K562 (cell line): Measurements from ENCODE around the gene MAP1LC3A. TPM values are rescaled to one million over a fixed set of nuclear protein-coding genes. Genes with fewer than 3 reads are reported as not detected.

Experiments
- ATAC-seq: fragments of 200-7000 bp; cut with Tn5 transposase; 3 replicates; pipeline ENCODE4 v1.9.1; 2020; ENCODE audit warnings: moderate library complexity
- BruUV-seq: library from RNA; stranded (reverse); fragments of 400-500 nt; replicated peaks from 2 replicates; lab custom pipeline; 2021; lab: Mats Ljungman, UMichigan
- CTCF ChIA-PET: fragments of 300-600 bp; formaldehyde crosslinking; extraction: SDS; loops from one replicate; lab custom pipeline; 2021; ENCODE audit warnings: low intra/inter-chr PET ratio; lab: Yijun Ruan, JAX
- POLR2A ChIA-PET: fragments of 300-600, 350-650 bp; sonication (Branson Sonifier 250); formaldehyde crosslinking; extraction: SDS; loops from one replicate; lab custom pipeline; 2021; ENCODE audit warnings: antibody characterized with exemption, inconsistent platforms; lab: Yijun Ruan, JAX
- DNase-seq, 4 experiments: peaks; one replicate each; pipeline versions ENCODE4 v3.0.0 to v3.0.0-alpha.2; 2011 to 2018; ENCODE audit warnings: low spot score in 3 of 4, mixed read lengths in 3 of 4; ENCODE audit errors: extremely low read depth in 1 of 4
- FAIRE-seq: peaks from 2 replicates; lab custom pipeline; 2011; peaks lifted over from hg19 to GRCh38; lab: Jason Lieb, UNC
- H2AFZ ChIP-seq: 2 replicates; pipeline ENCODE4 v1.6.0; 2011; ENCODE audit warnings: low read depth, low read length, control low read depth, inconsistent platforms
- H3K27ac ChIP-seq: fragments of 200-600 bp; 3 replicates; pipeline ENCODE4 v1.8.0; 2011; ENCODE audit warnings: low read depth, mild to moderate bottlenecking, control low read depth, inconsistent platforms, low read length, moderate library complexity, mixed read lengths; ENCODE audit errors: extremely low read depth
- H3K27me3 ChIP-seq, 2 experiments: fragments of 300-600 bp in 1 of 2; 2 replicates in 1 of 2; 3 replicates in 1 of 2; pipeline versions ENCODE4 v1.6.0 to v1.8.0; 2011; ENCODE audit warnings: inconsistent platforms in 2 of 2, low read length in 2 of 2, mild to moderate bottlenecking in 1 of 2, mixed read lengths in 1 of 2, moderate library complexity in 1 of 2; ENCODE audit not compliant: control insufficient read depth in 2 of 2, insufficient read depth in 2 of 2
- H3K36me3 ChIP-seq: fragments of 300-600 bp; 3 replicates; pipeline ENCODE4 v1.8.0; 2011; ENCODE audit warnings: mild to moderate bottlenecking, low read length, inconsistent platforms; ENCODE audit not compliant: control insufficient read depth, insufficient read depth
- H3K4me1 ChIP-seq, 2 experiments: fragments of 200-600 bp in 1 of 2; replicated peaks in 1 of 2; 2 replicates in 1 of 2; 3 replicates in 1 of 2; pipeline versions ENCODE4 v1.5.1 to v1.8.0; 2011; ENCODE audit warnings: inconsistent platforms in 2 of 2, low read length in 2 of 2, mild to moderate bottlenecking in 1 of 2, mixed read lengths in 1 of 2, moderate library complexity in 1 of 2; ENCODE audit not compliant: control insufficient read depth in 2 of 2, insufficient read depth in 2 of 2
- H3K4me2 ChIP-seq: 2 replicates; pipeline ENCODE4 v1.6.1; 2011; ENCODE audit warnings: low read length, control low read depth, inconsistent platforms, mixed read lengths; ENCODE audit not compliant: insufficient read depth
- H3K4me3 ChIP-seq: fragments of 200-600 bp; sonication (generic), shearing (Covaris generic); 2 replicates; pipeline ENCODE4 v1.5.1; 2016; ENCODE audit warnings: control low read depth, inconsistent platforms
- H3K79me2 ChIP-seq: fragments of 200-600 bp; 3 replicates; pipeline ENCODE4 v1.8.0; 2011; ENCODE audit warnings: low read length, inconsistent platforms; ENCODE audit not compliant: control insufficient read depth, insufficient read depth
- H3K9ac ChIP-seq, 2 experiments: 2 replicates each; pipeline versions ENCODE4 v1.6.0 to v1.6.1; 2011; ENCODE audit warnings: low read depth in 2 of 2, low read length in 2 of 2, control low read depth in 1 of 2, inconsistent platforms in 1 of 2, mild to moderate bottlenecking in 1 of 2, mixed read lengths in 1 of 2; ENCODE audit not compliant: insufficient read depth in 1 of 2
- H3K9me1 ChIP-seq: one replicate; pipeline ENCODE4 v1.6.0; 2011; ENCODE audit warnings: inconsistent platforms, mild to moderate bottlenecking, low read length, moderate library complexity; ENCODE audit not compliant: control insufficient read depth, insufficient read depth
- H3K9me3 ChIP-seq: replicated peaks from 2 replicates; pipeline ENCODE4 v1.5.1; 2011; ENCODE audit warnings: low read depth, low read length, inconsistent platforms; ENCODE audit not compliant: control insufficient read depth, insufficient read depth
- H4K20me1 ChIP-seq: replicated peaks from 2 replicates; pipeline ENCODE4 v1.6.1; 2011; ENCODE audit warnings: low read length, inconsistent platforms, mixed read lengths; ENCODE audit not compliant: control insufficient read depth, insufficient read depth
- CBX8 ChIP-seq: fragments of 200-600 bp; sonication (generic); IDR thresholded peaks from 2 replicates; pipeline ENCODE4 v1.6.1; 2012; ENCODE audit warnings: borderline replicate concordance, mixed run types, low read depth, mild to moderate bottlenecking, moderate library complexity, mixed read lengths, low read length, control low read depth, inconsistent platforms; ENCODE audit not compliant: poor library complexity, severe bottlenecking; ENCODE audit errors: extremely low read depth
- NFIX ChIP-seq: fragments of 250-450 bp; sonication (Bioruptor Pico); IDR thresholded peaks from 2 replicates; pipeline ENCODE4 v1.4.0; 2020; ENCODE audit warnings: low read depth, mild to moderate bottlenecking, moderate library complexity
- POLR2AphosphoS5 ChIP-seq: IDR thresholded peaks from 2 replicates; pipeline ENCODE4 v1.6.1; 2011; ENCODE audit warnings: mild to moderate bottlenecking, low read depth, low read length, moderate library complexity; ENCODE audit not compliant: control insufficient read depth, insufficient read depth
- SMAD4 ChIP-seq: fragments of 250-450 bp; sonication (Bioruptor Pico); conservative IDR thresholded peaks from 2 replicates; pipeline ENCODE4 v1.8.0; 2021; ENCODE audit warnings: inconsistent platforms, mild to moderate bottlenecking, moderate library complexity
- SMARCA5 ChIP-seq: fragments of 450-650 bp; IDR thresholded peaks from 2 replicates; pipeline ENCODE4 v1.6.1; 2016
- ZNF408 ChIP-seq: fragments of 250-450 bp; sonication (Bioruptor Pico); IDR thresholded peaks from 2 replicates; pipeline ENCODE4 v1.4.0; 2020; ENCODE audit warnings: low read depth, mild to moderate bottlenecking, moderate library complexity
- WGBS: fragments of 100-300 bp; shearing (Covaris generic); methylation state at CpG from one replicate; pipeline ENCODE4 v1.1.6; 2016; ENCODE audit warnings: low coverage, mixed read lengths; ENCODE audit not compliant: insufficient coverage; ENCODE audit errors: missing lambda C conversion rate; 5-methylcytosine and 5-hydroxymethylcytosine counted together
- in situ Hi-C: fragments of 300-500 bp; cut with MboI; formaldehyde crosslinking; loops from 4 replicates; pipeline ENCODE4 v1.15.0; 2018; ENCODE audit warnings: inconsistent platforms, mixed read lengths
- intact Hi-C: fragments of 100-400 bp; cut with micrococcal nuclease; formaldehyde crosslinking; loops from 2 replicates; pipeline ENCODE4 v1.14.2; 2022
- polyA plus RNA-seq, 8 experiments: library from polyadenylated mRNA; depleted of rRNA in 4 of 8; stranded (reverse) in 5 of 8; unstranded in 3 of 8; fragments of >200 nt; fragmentation: Nextera tagmentation in 2 of 8; fragmentation: Illumina TruSeq in 1 of 8; extraction: Ambion mirVana in 2 of 8; extraction: Trizol in 1 of 8; gene quantifications; 2 replicates each; pipeline versions ENCODE4 v1.2.1 to v1.2.3, GENCODE V29; 2011 to 2014; ENCODE audit warnings: inconsistent platforms in 1 of 8, missing spikeins in 1 of 8
- total RNA-seq, 7 experiments: library from RNA; depleted of rRNA in 6 of 7; stranded (reverse); fragments of >200 nt in 6 of 7; fragmentation: Illumina TruSeq in 2 of 7; extraction: Trizol in 2 of 7; gene quantifications; 2 replicates each; pipeline versions ENCODE4 v1.2.1 to v1.2.3, GENCODE V29; 2011 to 2021; ENCODE audit warnings: low replicate concordance in 1 of 7
- TF ChIP-seq, protein P1 (sequence below): fragments of 250-450 bp; sonication (Bioruptor Pico); IDR thresholded peaks from 2 replicates; pipeline ENCODE4 v1.8.0; 2021; ENCODE audit warnings: moderate library complexity, mild to moderate bottlenecking, inconsistent platforms
- TF ChIP-seq, protein P2 (sequence below), 2 experiments: fragments of 250-450 bp in 1 of 2; fragments of 450-650 bp in 1 of 2; sonication (Bioruptor Pico) in 1 of 2; IDR thresholded peaks; 2 replicates each; pipeline versions ENCODE4 v1.6.1 to v1.8.0; 2016 to 2021; ENCODE audit warnings: mild to moderate bottlenecking in 2 of 2, moderate library complexity in 2 of 2, missing compliant biosample characterization in 1 of 2, missing genetic modification characterization in 1 of 2

Gene MAP1LC3A
- total and polyA plus RNA-seq, 9 of the 15 experiments (the other 6 are each of a cell fraction or from before 2014, with no cell fraction given), result 0.27 to 0.38 TPM; not detected in 7

DNA sequence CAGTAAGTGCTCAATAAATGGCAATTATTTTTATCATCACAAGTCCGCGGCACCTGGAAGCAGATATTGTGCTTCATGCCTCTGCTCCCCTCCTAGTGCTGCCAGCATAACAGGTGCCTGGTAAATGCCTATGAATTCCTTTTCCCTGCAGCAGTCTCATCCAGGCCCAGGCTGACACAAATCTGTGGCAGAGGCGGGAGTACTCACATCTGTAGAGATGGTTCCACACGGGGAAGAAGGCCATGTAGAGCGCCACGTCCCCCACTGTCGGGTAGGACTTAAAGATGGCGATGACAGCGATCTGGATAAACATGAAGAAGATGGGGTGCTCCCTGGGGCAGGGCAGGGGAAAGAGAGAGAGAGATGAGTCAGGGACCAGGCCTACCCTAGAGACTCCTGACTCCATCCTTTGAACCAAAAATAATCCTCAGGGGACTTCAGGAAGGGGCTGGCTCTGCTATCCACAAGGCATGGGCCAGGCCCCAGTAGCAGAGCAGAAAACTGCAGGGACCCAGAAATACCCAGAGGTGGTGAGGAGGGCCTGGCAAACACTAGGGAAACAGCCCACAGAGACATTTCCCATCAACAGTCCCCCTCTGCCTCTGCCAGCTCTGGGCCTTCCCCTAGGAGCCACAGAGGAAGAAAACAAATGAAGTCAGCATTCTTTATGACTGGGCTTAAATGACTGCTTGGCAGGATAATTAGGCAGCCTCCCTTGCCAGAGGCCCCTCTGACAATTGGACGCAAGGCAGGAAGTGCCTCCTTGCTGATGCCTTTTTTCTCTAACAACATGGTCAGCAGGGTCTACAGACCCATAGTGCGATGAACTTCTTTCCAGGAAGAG is 23.0 kb downstream of the MAP1LC3A start:
- POLR2A ChIA-PET, result no interaction called here
- DNase-seq (no peak), FAIRE-seq (no peak), ATAC-seq (no peak)
- Histone ChIP-seq H3K27me3 (no peaks in the 10 kb centered on the region), H3K27ac (no peak overlapping the region), H2AFZ (no peak overlapping the region), H3K4me2 (no peak overlapping the region), H3K9me1 (no peaks in the 10 kb centered on the region), H4K20me1 (no peaks in the 10 kb centered on the region; the same call in 1 of the 2 replicates), H3K36me3 (peaks cover 25% of the 10 kb centered on the region; the same call in 2 of the 3 replicates), H3K79me2 (no peaks in the 10 kb centered on the region), H3K4me1 (no peaks in the 10 kb centered on the region), H3K4me3 (no peak overlapping the region), H3K9ac (no peak overlapping the region), H3K9me3 (no peaks in the 10 kb centered on the region)
- no TSS peak for BruUV-seq
- WGBS, result 86% methylated on average over 11 of the region's 11 CpGs
- in situ Hi-C loops, result no loop called here
- intact Hi-C loops, result no loop called here
- CTCF ChIA-PET, result no interaction called here
- no peak for TF ChIP-seq ZNF408 (CRISPR knock-in tag)
- TF ChIP-seq, all 486 proteins: peak for 0

DNA sequence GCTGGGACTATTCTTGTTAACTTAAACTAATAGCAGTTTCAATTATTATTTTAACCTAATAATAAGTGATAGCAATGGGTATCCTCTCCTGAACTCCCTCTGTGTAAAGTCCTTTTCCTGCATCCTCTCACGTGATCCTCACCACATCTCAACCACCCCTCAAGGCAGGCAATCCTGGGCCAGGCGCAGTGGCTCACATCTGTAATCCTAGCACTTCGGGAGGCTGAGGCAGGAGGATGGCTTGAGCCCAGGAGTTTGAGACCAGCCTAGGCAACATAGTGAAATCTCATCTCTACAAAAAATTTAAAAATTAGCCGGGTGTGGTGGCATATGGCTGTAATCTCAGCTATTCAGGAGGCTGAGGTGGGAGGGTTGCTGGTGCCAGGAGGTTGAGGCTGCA is 23.7 kb downstream of the MAP1LC3A start:
- no peaks in the 10 kb centered on the region; the same call in 1 of the 2 replicates for H4K20me1 ChIP-seq
- no peak for FAIRE-seq
- DNase-seq, result no peak
- H3K9me1 ChIP-seq, result no peaks in the 10 kb centered on the region
- intact Hi-C loops (no loop called here), in situ Hi-C loops (no loop called here)
- H3K27me3 ChIP-seq, result no peaks in the 10 kb centered on the region
- no peaks in the 10 kb centered on the region for H3K9me3 ChIP-seq
- peaks cover 27% of the 10 kb centered on the region; the same call in 2 of the 3 replicates for H3K36me3 ChIP-seq
- no peak overlapping the region for H2AFZ ChIP-seq
- CTCF ChIA-PET, result no interaction called here
- 83% methylated on average over 4 of the region's 4 CpGs for WGBS
- POLR2A ChIA-PET, result interaction anchor here (1.0 kb wide), 1 partner anchor 13 kb away, joined by 3 read pairs; no protein-coding TSS in a partner anchor
- no peak overlapping the region for H3K4me2 ChIP-seq
- H3K27ac ChIP-seq, result no peak overlapping the region
- H3K79me2 ChIP-seq, result no peaks in the 10 kb centered on the region
- no peak overlapping the region for H3K9ac ChIP-seq
- no TSS peak for BruUV-seq
- no peaks in the 10 kb centered on the region for H3K4me1 ChIP-seq
- no peak for ATAC-seq
- H3K4me3 ChIP-seq, result no peak overlapping the region
- TF ChIP-seq SMAD4 (CRISPR knock-in tag), result no peak
- no peak for TF ChIP-seq POLR2AphosphoS5
- TF ChIP-seq NFIX (CRISPR knock-in tag), result no peak
- no peak for TF ChIP-seq SMARCA5
- TF ChIP-seq, protein P1, sequence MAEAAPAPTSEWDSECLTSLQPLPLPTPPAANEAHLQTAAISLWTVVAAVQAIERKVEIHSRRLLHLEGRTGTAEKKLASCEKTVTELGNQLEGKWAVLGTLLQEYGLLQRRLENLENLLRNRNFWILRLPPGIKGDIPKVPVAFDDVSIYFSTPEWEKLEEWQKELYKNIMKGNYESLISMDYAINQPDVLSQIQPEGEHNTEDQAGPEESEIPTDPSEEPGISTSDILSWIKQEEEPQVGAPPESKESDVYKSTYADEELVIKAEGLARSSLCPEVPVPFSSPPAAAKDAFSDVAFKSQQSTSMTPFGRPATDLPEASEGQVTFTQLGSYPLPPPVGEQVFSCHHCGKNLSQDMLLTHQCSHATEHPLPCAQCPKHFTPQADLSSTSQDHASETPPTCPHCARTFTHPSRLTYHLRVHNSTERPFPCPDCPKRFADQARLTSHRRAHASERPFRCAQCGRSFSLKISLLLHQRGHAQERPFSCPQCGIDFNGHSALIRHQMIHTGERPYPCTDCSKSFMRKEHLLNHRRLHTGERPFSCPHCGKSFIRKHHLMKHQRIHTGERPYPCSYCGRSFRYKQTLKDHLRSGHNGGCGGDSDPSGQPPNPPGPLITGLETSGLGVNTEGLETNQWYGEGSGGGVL (CRISPR knock-in tag), result no peak
- no peak for TF ChIP-seq CBX8
- TF ChIP-seq, protein P2, sequence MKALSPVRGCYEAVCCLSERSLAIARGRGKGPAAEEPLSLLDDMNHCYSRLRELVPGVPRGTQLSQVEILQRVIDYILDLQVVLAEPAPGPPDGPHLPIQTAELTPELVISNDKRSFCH (CRISPR knock-in tag; IDR thresholded peaks at IDR 0.05), result no peak
- TF ChIP-seq, protein P2 (tag; IDR thresholded peaks at IDR 0.05), result no peak
